DMS79 treated with DMSO at 0.1 percent for 48 hours (cell line): ENCODE data around the gene CYB561.

Experiments
- DNase-seq: peaks from one replicate; lab custom pipeline; 2025; lab: John Stamatoyannopoulos, UW

The CYB561 gene

GRCh38 chr17:63445954-63446752 is at the start of gene CYB561:
TSS of gene CYB561 (minus strand) at chr17:63446306. CDS start at chr17:63437547, 8,759 bp downstream.
- peak; percentile 12 for DNase-seq

- DNase-seq = no peak
These were observed 49.4 kb upstream of the CYB561 start for GRCh38 chr17:63495491-63495890.

GRCh38 chr17:63494300-63494928 is 48.3 kb upstream of the CYB561 start:
- no peak for DNase-seq

- no peak for DNase-seq
These were observed 47.3 kb upstream of the CYB561 start for GRCh38 chr17:63493411-63493810.

- DNase-seq = no peak
These were observed 46.8 kb upstream of the CYB561 start for GRCh38 chr17:63492940-63493339.

GRCh38 chr17:63491977-63492618 is 46.0 kb upstream of the CYB561 start:
- DNase-seq = no peak

- no peak for DNase-seq
These were observed 45.3 kb upstream of the CYB561 start for GRCh38 chr17:63491413-63491812.

GRCh38 chr17:63490858-63491400 is 44.8 kb upstream of the CYB561 start:
- DNase-seq = no peak

GRCh38 chr17:63490329-63490728 is 44.2 kb upstream of the CYB561 start:
- DNase-seq = no peak

- no peak for DNase-seq
These were observed 43.2 kb upstream of the CYB561 start for GRCh38 chr17:63489291-63489690.

GRCh38 chr17:63488851-63489250 is 42.7 kb upstream of the CYB561 start:
- DNase-seq = no peak

- DNase-seq = no peak
These were observed 40.9 kb upstream of the CYB561 start for GRCh38 chr17:63487014-63487339.

- DNase-seq = no peak
These were observed 40.4 kb upstream of the CYB561 start for GRCh38 chr17:63486317-63487013.

GRCh38 chr17:63483655-63484575 is 37.8 kb upstream of the CYB561 start:
- no peak for DNase-seq

GRCh38 chr17:63483038-63483437 is 36.9 kb upstream of the CYB561 start:
- DNase-seq = no peak

- no peak for DNase-seq
These were observed 36.4 kb upstream of the CYB561 start for GRCh38 chr17:63482509-63482908.

- DNase-seq = no peak
These were observed 35.4 kb upstream of the CYB561 start for GRCh38 chr17:63481488-63481870.

GRCh38 chr17:63480826-63481487 is 34.9 kb upstream of the CYB561 start:
- peak; percentile 74 for DNase-seq

- DNase-seq = no peak
These were observed 34.2 kb upstream of the CYB561 start for GRCh38 chr17:63480192-63480784.

GRCh38 chr17:63479495-63480184 is 33.5 kb upstream of the CYB561 start:
- DNase-seq = peak; percentile 11
